Endodermal cell (in vitro differentiated cells): ENCODE results near the gene TRPV2. TPM values are rescaled to one million over a fixed set of nuclear protein-coding genes. Genes with fewer than 3 reads are reported as not detected.

Source experiments
- DNase-seq: peaks from one replicate; pipeline ENCODE4 v3.0.0-alpha.2; 2017
- H3K27ac ChIP-seq: 2 replicates; pipeline ENCODE4 v1.5.1; 2013; ENCODE audit warnings: mild to moderate bottlenecking, low read depth, low read length, moderate library complexity
- H3K27me3 ChIP-seq: 2 replicates; pipeline ENCODE4 v1.6.1; 2013; ENCODE audit warnings: mild to moderate bottlenecking, low read length, moderate library complexity; ENCODE audit not compliant: insufficient read depth, control insufficient read depth, poor library complexity, severe bottlenecking
- H3K36me3 ChIP-seq: 2 replicates; pipeline ENCODE4 v1.7.0; 2013; ENCODE audit warnings: mild to moderate bottlenecking, low read length, moderate library complexity; ENCODE audit not compliant: control insufficient read depth, insufficient read depth
- H3K4me1 ChIP-seq: one replicate; pipeline ENCODE4 v1.7.0; 2013; ENCODE audit warnings: low read length; ENCODE audit not compliant: control insufficient read depth, insufficient read depth
- H3K4me3 ChIP-seq: 2 replicates; pipeline ENCODE4 v1.5.1; 2013; ENCODE audit warnings: mild to moderate bottlenecking, low read length, moderate library complexity
- H3K9ac ChIP-seq: 2 replicates; pipeline ENCODE4 v1.6.1; 2013; ENCODE audit warnings: mild to moderate bottlenecking, low read length, moderate library complexity; ENCODE audit not compliant: poor library complexity, severe bottlenecking; ENCODE audit errors: extremely low read depth
- H3K9me3 ChIP-seq: 2 replicates; pipeline ENCODE4 v1.6.1; 2013; ENCODE audit warnings: mild to moderate bottlenecking, low read length, moderate library complexity; ENCODE audit not compliant: control insufficient read depth
- H3K27ac Mint-ChIP-seq: 2 replicates; pipeline ENCODE4 v1.8.0; 2020; ENCODE audit warnings: mixed read lengths
- H3K27me3 Mint-ChIP-seq: 2 replicates; pipeline ENCODE4 v1.8.0; 2021; ENCODE audit warnings: mild to moderate bottlenecking, mixed read lengths; ENCODE audit not compliant: insufficient read depth
- H3K36me3 Mint-ChIP-seq: 2 replicates; pipeline ENCODE4 v1.8.0; 2020; ENCODE audit warnings: low read depth, mixed read lengths
- H3K4me1 Mint-ChIP-seq: 2 replicates; pipeline ENCODE4 v1.8.0; 2020; ENCODE audit warnings: mixed read lengths
- H3K4me3 Mint-ChIP-seq: 2 replicates; pipeline ENCODE4 v1.8.0; 2020; ENCODE audit warnings: mild to moderate bottlenecking, moderate library complexity, mixed read lengths
- H3K9me3 Mint-ChIP-seq: 2 replicates; pipeline ENCODE4 v1.8.0; 2020; ENCODE audit warnings: mild to moderate bottlenecking, mixed read lengths
- CTCF ChIP-seq: fragments of 200-600 bp; sonication (generic); conservative IDR thresholded peaks from 2 replicates; pipeline ENCODE4 v1.5.0; 2021; ENCODE audit warnings: antibody characterized with exemption, mild to moderate bottlenecking
- WGBS, 2 experiments: methylation state at CpG; one replicate each; pipeline versions ENCODE4 v1.1.5 to v1.1.7; 2013; ENCODE audit warnings: missing lambda C conversion rate in 2 of 2, mixed read lengths in 1 of 2; ENCODE audit not compliant: insufficient coverage in 1 of 2, insufficient read length in 1 of 2; 5-methylcytosine and 5-hydroxymethylcytosine counted together
- total RNA-seq, 2 donors: library from RNA; stranded (reverse); fragmentation: NEBNext Ultra II Directional in 1 of 2; extraction: Animal tissue kit (Norgen Biotek cat#: 25700) in 1 of 2; gene quantifications; 2 replicates in 1 of 2; 3 replicates in 1 of 2; pipeline ENCODE4 v1.2.1, GENCODE V29; 2021

Gene TRPV2
- total RNA-seq, 2 donors from 2014 or later = 0.51 to 1.1 TPM

- Histone ChIP-seq H3K27ac (no peak overlapping the region), H3K9me3 (no peaks in the 10 kb centered on the region), H3K9ac (no peak overlapping the region), H3K4me1 (peaks cover 7% of the 10 kb centered on the region), H3K4me3 (no peak overlapping the region), H3K36me3 (no peaks in the 10 kb centered on the region), H3K27me3 (no peaks in the 10 kb centered on the region)
- Mint-ChIP-seq H3K4me3 (no peak overlapping the region), H3K27me3 (peaks cover 2% of the 10 kb centered on the region), H3K9me3 (no peaks in the 10 kb centered on the region), H3K27ac (no peak overlapping the region), H3K36me3 (no peaks in the 10 kb centered on the region), H3K4me1 (no peaks in the 10 kb centered on the region)
- no peak for TF ChIP-seq CTCF
- 92 to 98% methylated on average over 5 to 7 of the region's 7 CpGs for WGBS, 2 experiments
- DNase-seq = peak; percentile 61
These were observed 2.7 kb downstream of the TRPV2 start for GRCh38 chr17:16417896-16418684.

GRCh38 chr17:16418685-16419068 lies 3.3 kb downstream of the TRPV2 start:
- Mint-ChIP-seq H3K27ac (no peak overlapping the region), H3K4me3 (no peak overlapping the region), H3K36me3 (no peaks in the 10 kb centered on the region), H3K27me3 (peaks cover 2% of the 10 kb centered on the region), H3K9me3 (no peaks in the 10 kb centered on the region), H3K4me1 (no peaks in the 10 kb centered on the region)
- Histone ChIP-seq H3K27me3 (no peaks in the 10 kb centered on the region), H3K4me1 (peaks cover 7% of the 10 kb centered on the region), H3K9ac (no peak overlapping the region), H3K27ac (no peak overlapping the region), H3K9me3 (no peaks in the 10 kb centered on the region), H3K36me3 (no peaks in the 10 kb centered on the region), H3K4me3 (no peak overlapping the region)
- no peak for TF ChIP-seq CTCF
- DNase-seq = no peak
- 90 to 100% methylated on average over 1 of the region's 2 CpGs for WGBS, 2 experiments

- H3K4me3 ChIP-seq = no peak overlapping the region
- Mint-ChIP-seq H3K27me3 (peaks cover 2% of the 10 kb centered on the region), H3K27ac (no peak overlapping the region), H3K4me1 (no peaks in the 10 kb centered on the region), H3K9me3 (no peaks in the 10 kb centered on the region), H3K36me3 (no peaks in the 10 kb centered on the region), H3K4me3 (no peak overlapping the region)
- H3K27ac ChIP-seq = no peak overlapping the region
- DNase-seq = peak; percentile 70
- H3K9me3 ChIP-seq = no peaks in the 10 kb centered on the region
- no peaks in the 10 kb centered on the region for H3K27me3 ChIP-seq
- no peaks in the 10 kb centered on the region for H3K36me3 ChIP-seq
- WGBS, 2 experiments = 87 to 91% methylated on average over 6 to 8 of the region's 8 CpGs
- no peak overlapping the region for H3K9ac ChIP-seq
- no peak for TF ChIP-seq CTCF
- H3K4me1 ChIP-seq = peaks cover 7% of the 10 kb centered on the region
These were observed 3.9 kb downstream of the TRPV2 start for GRCh38 chr17:16419074-16419928.
